ENCODE data around the gene C12orf56.

- TF ChIP-seq USF1 (IDR thresholded peaks at IDR 0.05) (no peak), CEBPB (IDR thresholded peaks at IDR 0.05) (no peak), ZBTB7A (IDR thresholded peaks at IDR 0.05; ENCODE audit: low read depth) (no peak), REST (IDR thresholded peaks at IDR 0.05; ENCODE audit: low read depth) (no peak), EP300 (IDR thresholded peaks at IDR 0.05; ENCODE audit: borderline replicate concordance) (no peak), MAX (IDR thresholded peaks at IDR 0.05) (no peak)
Measured at GRCh38 chr12:64243809-64244208, 146.7 kb downstream of the C12orf56 start.
